ENCODE results near the gene ITFG1. TPM values are rescaled to one million over a fixed set of nuclear protein-coding genes. Genes with fewer than 3 reads are reported as not detected.

Gene ITFG1
- total RNA-seq (2014; rRNA removed; shearing (Covaris generic)): 28.1 and 37.6 TPM in 2 replicates

GRCh38 chr16:47460711-47461597 is at the start of gene ITFG1, which contains the start of gene PHKB:
Gene ITFG1 (minus strand): TSS chr16:47461063. CDS start chr16:47461045, 18 bp downstream.
Gene PHKB (plus strand): TSS chr16:47461331. CDS start chr16:47461351, 20 bp downstream.
- DNase-seq: peak; percentile 92
- Histone ChIP-seq H3K36me3 (replicated peaks; ENCODE audit: control insufficient read depth, insufficient read depth, low read length) (no peaks in the 10 kb centered on the region), H3K4me3 (ENCODE audit: insufficient read depth, low read depth, low read length) (peak within 1 kb of the TSS; percentile 96), H3K27me3 (ENCODE audit: control insufficient read depth, insufficient read depth, low read length) (no peaks in the 10 kb centered on the region)

GRCh38 chr16:47507701-47508100 is 46.8 kb upstream of the ITFG1 start:
- Histone ChIP-seq H3K27me3 (ENCODE audit: control insufficient read depth, insufficient read depth, low read length) (no peaks in the 10 kb centered on the region), H3K36me3 (replicated peaks; ENCODE audit: control insufficient read depth, insufficient read depth, low read length) (peaks cover 1% of the 10 kb centered on the region), H3K4me3 (ENCODE audit: insufficient read depth, low read depth, low read length) (no peak overlapping the region)
- no peak for DNase-seq

DNA sequence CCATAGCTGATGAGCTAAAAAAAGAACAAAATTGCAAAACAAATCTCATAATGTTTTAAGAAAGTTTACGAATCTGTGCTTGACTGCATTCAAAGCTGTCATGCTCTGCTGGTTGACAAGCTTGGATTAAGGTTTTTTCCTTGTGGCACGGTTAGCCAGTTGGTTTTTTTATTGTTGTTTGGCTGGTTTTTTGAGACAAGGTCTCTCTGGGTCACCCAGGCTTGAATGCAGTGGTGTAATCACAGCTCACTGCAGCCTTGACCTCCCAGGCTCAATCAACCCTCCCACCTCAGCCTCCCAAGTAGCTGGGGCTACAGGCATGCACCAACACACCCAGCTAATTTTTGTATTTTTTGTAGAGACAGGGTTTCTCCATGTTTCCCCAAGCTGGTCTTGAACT is 45.9 kb upstream of the ITFG1 start:
- DNase-seq: no peak
- no peaks in the 10 kb centered on the region for H3K27me3 ChIP-seq (ENCODE audit: control insufficient read depth, insufficient read depth, low read length)
- no peak overlapping the region for H3K4me3 ChIP-seq (ENCODE audit: insufficient read depth, low read depth, low read length)
- H3K36me3 ChIP-seq (replicated peaks; ENCODE audit: control insufficient read depth, insufficient read depth, low read length): peaks cover 1% of the 10 kb centered on the region

DNA sequence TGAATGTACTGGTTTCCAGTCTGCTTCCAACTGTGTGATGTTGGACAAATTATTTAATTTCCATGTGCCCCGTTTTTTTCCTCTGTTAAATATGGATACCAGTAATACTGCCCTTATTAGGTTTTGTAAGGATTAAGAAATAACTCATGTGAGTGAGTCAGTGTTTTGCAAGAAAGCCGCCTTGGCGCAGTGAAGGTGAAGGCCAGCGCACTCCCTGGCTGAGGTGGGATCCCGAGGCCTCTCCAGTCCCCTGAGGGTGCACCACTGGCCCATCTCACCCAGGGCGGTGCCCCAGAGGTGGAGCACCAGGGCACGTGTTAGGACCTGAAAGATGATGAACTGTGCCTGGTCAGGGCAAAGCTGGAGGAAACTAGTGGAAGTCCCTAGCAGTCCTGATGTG is 43.7 kb upstream of the ITFG1 start:
- Histone ChIP-seq H3K27me3 (ENCODE audit: control insufficient read depth, insufficient read depth, low read length) (no peaks in the 10 kb centered on the region), H3K4me3 (ENCODE audit: insufficient read depth, low read depth, low read length) (no peak overlapping the region), H3K36me3 (replicated peaks; ENCODE audit: control insufficient read depth, insufficient read depth, low read length) (peaks cover 1% of the 10 kb centered on the region)
- DNase-seq: no peak

- Histone ChIP-seq H3K27me3 (ENCODE audit: control insufficient read depth, insufficient read depth, low read length) (no peaks in the 10 kb centered on the region), H3K36me3 (replicated peaks; ENCODE audit: control insufficient read depth, insufficient read depth, low read length) (peaks cover 1% of the 10 kb centered on the region), H3K4me3 (ENCODE audit: insufficient read depth, low read depth, low read length) (no peak overlapping the region)
- no peak for DNase-seq
Measured at GRCh38 chr16:47503936-47504335, 43.1 kb upstream of the ITFG1 start.

DNA sequence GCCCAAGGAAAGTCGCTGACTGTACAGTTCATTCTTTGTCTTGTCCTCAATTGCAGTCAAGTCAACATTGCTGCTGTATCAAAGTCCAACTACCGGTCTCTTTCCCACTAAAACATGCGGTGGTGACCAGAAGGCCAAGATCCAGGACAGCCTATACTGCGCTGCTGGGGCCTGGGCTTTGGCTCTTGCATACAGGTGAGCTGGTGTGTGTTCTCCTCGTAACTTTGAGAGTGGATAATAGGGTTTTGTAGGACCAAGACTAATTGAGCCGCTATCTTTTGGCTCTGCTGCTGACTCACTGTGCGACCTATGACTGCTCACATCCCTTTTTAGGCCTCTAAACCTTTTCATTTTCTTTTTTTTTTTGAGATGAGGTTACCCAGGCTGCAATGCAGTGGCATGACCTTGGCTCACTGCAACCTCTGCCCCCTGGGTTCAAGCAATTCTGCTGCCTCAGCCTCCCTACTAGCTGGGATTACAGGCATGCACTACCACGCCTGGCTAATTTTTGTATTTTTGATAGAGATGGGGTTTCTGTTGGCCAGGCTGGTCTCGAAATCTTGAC is 38.9 kb upstream of the ITFG1 start:
- H3K27me3 ChIP-seq (ENCODE audit: control insufficient read depth, insufficient read depth, low read length): no peaks in the 10 kb centered on the region
- peaks cover 1% of the 10 kb centered on the region for H3K36me3 ChIP-seq (replicated peaks; ENCODE audit: control insufficient read depth, insufficient read depth, low read length)
- H3K4me3 ChIP-seq (ENCODE audit: insufficient read depth, low read depth, low read length): no peak overlapping the region

DNA sequence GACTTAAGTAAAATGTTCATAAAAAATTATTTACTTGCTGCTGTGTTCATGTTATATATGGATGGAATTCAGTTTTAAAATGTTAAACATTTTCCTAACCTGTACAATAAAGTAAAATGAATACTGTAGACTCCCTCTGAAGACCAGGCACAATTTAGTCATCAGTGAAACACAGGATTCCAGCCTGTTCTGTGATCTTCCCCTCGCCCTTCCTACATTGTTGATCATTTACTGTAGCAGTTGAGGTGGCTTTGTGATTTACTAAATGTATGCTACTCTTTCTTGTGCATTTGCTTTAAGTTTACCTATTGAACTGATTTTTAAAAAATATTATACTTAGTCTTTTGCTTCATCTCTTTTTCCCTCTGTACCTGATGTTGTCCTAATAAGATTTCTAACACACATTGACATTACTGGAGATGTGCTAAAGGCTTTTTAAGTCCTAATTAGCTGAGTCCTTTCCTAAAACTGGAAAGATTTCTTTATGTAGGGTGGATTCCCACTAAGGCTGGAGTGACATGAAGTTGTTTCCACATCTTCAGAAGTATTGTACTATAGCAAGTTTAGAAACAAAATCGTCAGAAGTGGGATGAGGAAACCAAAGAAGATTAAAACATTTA is 38.3 kb upstream of the ITFG1 start:
- DNase-seq: no peak
- Histone ChIP-seq H3K36me3 (replicated peaks; ENCODE audit: control insufficient read depth, insufficient read depth, low read length) (no peaks in the 10 kb centered on the region; the same call in 1 of the 2 replicates), H3K4me3 (ENCODE audit: insufficient read depth, low read depth, low read length) (no peak overlapping the region), H3K27me3 (ENCODE audit: control insufficient read depth, insufficient read depth, low read length) (no peaks in the 10 kb centered on the region)

More for the DNA sequence above, 38.9 kb upstream of the ITFG1 start:
- DNase-seq: no peak

GRCh38 chr16:47493381-47494337 is 32.8 kb upstream of the ITFG1 start:
- no peaks in the 10 kb centered on the region for H3K27me3 ChIP-seq (ENCODE audit: control insufficient read depth, insufficient read depth, low read length)
- H3K4me3 ChIP-seq (ENCODE audit: insufficient read depth, low read depth, low read length): no peak overlapping the region
- no peaks in the 10 kb centered on the region for H3K36me3 ChIP-seq (replicated peaks; ENCODE audit: control insufficient read depth, insufficient read depth, low read length)
- DNase-seq: no peak

- H3K4me3 ChIP-seq (ENCODE audit: insufficient read depth, low read depth, low read length): no peak overlapping the region
- H3K36me3 ChIP-seq (replicated peaks; ENCODE audit: control insufficient read depth, insufficient read depth, low read length): no peaks in the 10 kb centered on the region
- no peaks in the 10 kb centered on the region for H3K27me3 ChIP-seq (ENCODE audit: control insufficient read depth, insufficient read depth, low read length)
- DNase-seq: peak; percentile 17
Measured at GRCh38 chr16:47492428-47493377, 31.8 kb upstream of the ITFG1 start.

DNA sequence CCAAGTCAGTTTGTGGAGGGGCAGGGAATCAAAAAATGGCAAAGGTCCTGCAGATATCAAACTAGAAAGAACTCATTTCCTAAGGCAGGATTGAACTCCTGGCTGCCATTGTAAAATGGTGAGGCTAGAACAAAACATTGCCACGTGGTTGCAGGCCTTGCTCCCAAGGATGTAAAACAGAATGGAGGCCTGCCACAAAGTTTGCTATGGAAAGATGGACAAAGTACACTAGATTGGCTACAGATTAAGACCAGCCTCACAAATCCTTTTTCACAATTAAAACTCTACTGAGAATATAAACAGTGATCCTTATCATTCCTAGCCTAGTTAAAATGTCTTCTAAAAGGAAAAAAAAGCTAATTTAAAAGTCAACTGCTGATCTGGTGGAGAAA is 31.2 kb upstream of the ITFG1 start:
- no peak for DNase-seq
- H3K36me3 ChIP-seq (replicated peaks; ENCODE audit: control insufficient read depth, insufficient read depth, low read length): no peaks in the 10 kb centered on the region
- H3K27me3 ChIP-seq (ENCODE audit: control insufficient read depth, insufficient read depth, low read length): no peaks in the 10 kb centered on the region
- no peak overlapping the region for H3K4me3 ChIP-seq (ENCODE audit: insufficient read depth, low read depth, low read length)

GRCh38 chr16:47490471-47490870 is 29.6 kb upstream of the ITFG1 start:
- Histone ChIP-seq H3K4me3 (ENCODE audit: insufficient read depth, low read depth, low read length) (no peak overlapping the region), H3K27me3 (ENCODE audit: control insufficient read depth, insufficient read depth, low read length) (no peaks in the 10 kb centered on the region), H3K36me3 (replicated peaks; ENCODE audit: control insufficient read depth, insufficient read depth, low read length) (no peaks in the 10 kb centered on the region)
- no peak for DNase-seq

DNA sequence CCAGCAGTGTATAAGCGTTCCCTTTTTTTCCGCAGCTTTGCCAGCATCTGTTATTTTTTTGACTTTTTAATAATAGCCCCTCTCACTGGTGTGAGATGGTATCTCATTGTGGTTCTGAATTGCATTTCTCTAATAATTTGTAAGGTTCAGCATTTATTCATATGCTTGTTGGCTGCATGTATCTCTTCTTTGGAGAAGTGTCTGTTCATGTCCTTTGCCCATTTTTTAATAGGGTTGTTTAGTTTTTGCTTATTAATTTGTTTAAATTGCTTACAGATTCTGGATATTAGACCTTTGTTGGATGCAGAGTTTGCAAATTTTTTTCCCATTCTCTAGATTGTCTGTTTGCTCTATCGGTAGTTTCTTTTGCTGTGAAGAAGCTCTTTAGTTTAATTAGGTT is 27.2 kb upstream of the ITFG1 start:
- Histone ChIP-seq H3K27me3 (ENCODE audit: control insufficient read depth, insufficient read depth, low read length) (no peaks in the 10 kb centered on the region), H3K36me3 (replicated peaks; ENCODE audit: control insufficient read depth, insufficient read depth, low read length) (no peaks in the 10 kb centered on the region), H3K4me3 (ENCODE audit: insufficient read depth, low read depth, low read length) (no peak overlapping the region)
- no peak for DNase-seq

DNA sequence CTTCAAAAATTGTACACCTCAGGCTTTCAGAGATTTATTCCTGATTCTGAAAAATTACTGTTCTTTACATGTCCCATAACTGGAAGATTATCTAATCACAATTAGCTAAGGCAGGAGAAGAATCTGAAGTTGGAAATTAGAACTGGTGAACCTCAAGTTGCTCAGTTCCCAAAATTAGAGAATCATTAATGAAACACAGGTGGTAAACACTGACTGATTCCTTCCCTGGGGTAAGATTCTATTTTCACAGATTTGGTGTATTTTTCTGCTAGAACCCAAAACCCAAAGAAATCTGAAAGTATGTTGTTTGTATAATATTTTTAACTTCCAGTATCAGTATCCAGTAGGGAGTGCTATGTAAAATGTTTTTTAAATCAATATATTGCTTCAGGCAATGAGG is 26.0 kb upstream of the ITFG1 start:
- Histone ChIP-seq H3K4me3 (ENCODE audit: insufficient read depth, low read depth, low read length) (no peak overlapping the region), H3K27me3 (ENCODE audit: control insufficient read depth, insufficient read depth, low read length) (no peaks in the 10 kb centered on the region), H3K36me3 (replicated peaks; ENCODE audit: control insufficient read depth, insufficient read depth, low read length) (no peaks in the 10 kb centered on the region)
- no peak for DNase-seq
